ENCODE results near the gene GTSF1L.

Gene GTSF1L

GRCh38 chr20:43746344-43747137 lies 19.7 kb upstream of the GTSF1L start:
- no peak for DNase-seq (ENCODE audit: low spot score)

GRCh38 chr20:43744966-43745730 lies 18.3 kb upstream of the GTSF1L start:
- DNase-seq (ENCODE audit: low spot score) = no peak

GRCh38 chr20:43744151-43744611 lies 17.4 kb upstream of the GTSF1L start:
- peak; percentile 74 for DNase-seq (ENCODE audit: low spot score)

GRCh38 chr20:43740642-43741041 lies 13.8 kb upstream of the GTSF1L start:
- no peak for DNase-seq (ENCODE audit: low spot score)

GRCh38 chr20:43739148-43739749 lies 12.4 kb upstream of the GTSF1L start:
- no peak for DNase-seq (ENCODE audit: low spot score)

- no peak for DNase-seq (ENCODE audit: low spot score)
These were observed 11.1 kb upstream of the GTSF1L start for GRCh38 chr20:43737925-43738324.

- DNase-seq (ENCODE audit: low spot score) = no peak
These were observed 9.9 kb upstream of the GTSF1L start for GRCh38 chr20:43736588-43737158.

- DNase-seq (ENCODE audit: low spot score) = no peak
These were observed 5.1 kb upstream of the GTSF1L start for GRCh38 chr20:43731927-43732326.

GRCh38 chr20:43731469-43731868 lies 4.7 kb upstream of the GTSF1L start:
- no peak for DNase-seq (ENCODE audit: low spot score)

GRCh38 chr20:43728686-43729255 lies 2.0 kb upstream of the GTSF1L start:
- no peak for DNase-seq (ENCODE audit: low spot score)

- no peak for DNase-seq (ENCODE audit: low spot score)
These were observed 1.3 kb upstream of the GTSF1L start for GRCh38 chr20:43727980-43728590.

- no peak for DNase-seq (ENCODE audit: low spot score)
These were observed 469 bp downstream of the GTSF1L start for GRCh38 chr20:43726333-43726732.

GRCh38 chr20:43725666-43726065 lies 1.1 kb downstream of the GTSF1L start:
- no peak for DNase-seq (ENCODE audit: low spot score)

- DNase-seq (ENCODE audit: low spot score) = no peak
These were observed 2.4 kb downstream of the GTSF1L start for GRCh38 chr20:43724383-43724782.

GRCh38 chr20:43723735-43724134 lies 3.1 kb downstream of the GTSF1L start:
- DNase-seq (ENCODE audit: low spot score) = no peak

- DNase-seq (ENCODE audit: low spot score) = no peak
These were observed 3.6 kb downstream of the GTSF1L start for GRCh38 chr20:43723186-43723585.

GRCh38 chr20:43722153-43722505 lies 4.7 kb downstream of the GTSF1L start:
- DNase-seq (ENCODE audit: low spot score) = no peak

GRCh38 chr20:43721429-43722152 lies 5.2 kb downstream of the GTSF1L start:
- no peak for DNase-seq (ENCODE audit: low spot score)

GRCh38 chr20:43721097-43721428 lies 5.7 kb downstream of the GTSF1L start:
- DNase-seq (ENCODE audit: low spot score) = no peak

GRCh38 chr20:43720007-43720406 lies 6.8 kb downstream of the GTSF1L start:
- DNase-seq (ENCODE audit: low spot score) = no peak

- DNase-seq (ENCODE audit: low spot score) = no peak
These were observed 9.2 kb downstream of the GTSF1L start for GRCh38 chr20:43717616-43717995.

All from kidney tubule cell (primary cell).